GM12878 (cell line): ENCODE data around the gene MYOC. TPM values are rescaled to one million over a fixed set of nuclear protein-coding genes. Genes with fewer than 3 reads are reported as not detected.

Experiments used
- ATAC-seq: fragments of 200-7000 bp; cut with Tn5 transposase; 3 replicates; pipeline ENCODE4 v1.9.1; 2020; ENCODE audit warnings: mild to moderate bottlenecking, moderate library complexity
- BruUV-seq: library from RNA; stranded (reverse); fragments of 400-500 nt; replicated peaks from 2 replicates; lab custom pipeline; 2021; lab: Mats Ljungman, UMichigan
- CTCF ChIA-PET: fragments of 300-600 bp; sonication (Branson Sonifier 250); formaldehyde crosslinking; extraction: SDS; loops from one replicate; lab custom pipeline; 2021; ENCODE audit warnings: inconsistent platforms; lab: Yijun Ruan, JAX
- POLR2A ChIA-PET: fragments of 350-600 bp; formaldehyde crosslinking; extraction: SDS; loops from one replicate; lab custom pipeline; 2021; ENCODE audit warnings: inconsistent platforms; lab: Charles Lee
- RAD21 ChIA-PET: fragments of 300-600 bp; sonication (Branson Sonifier 250); formaldehyde crosslinking; loops from one replicate; lab custom pipeline; 2023; ENCODE audit warnings: antibody characterized with exemption; ENCODE audit not compliant: unreplicated experiment; lab: Charles Lee
- SMC1A ChIA-PET: fragments of 300-600 bp; sonication (Branson Sonifier 250); formaldehyde crosslinking; loops from one replicate; lab custom pipeline; 2023; ENCODE audit not compliant: unreplicated experiment, uncharacterized antibody; lab: Charles Lee
- DNase-seq: peaks from one replicate; pipeline ENCODE4 v3.0.0-alpha.2; 2011; ENCODE audit warnings: low read depth, low spot score
- FAIRE-seq: peaks from 3 replicates; lab custom pipeline; 2011; peaks lifted over from hg19 to GRCh38; lab: Jason Lieb, UNC
- H2AFZ ChIP-seq: 2 replicates; pipeline ENCODE4 v1.6.0; 2011; ENCODE audit warnings: low read depth, low read length, control low read depth; ENCODE audit not compliant: control insufficient read depth
- H3K27ac ChIP-seq: 2 replicates; pipeline ENCODE4 v1.5.1; 2011; ENCODE audit warnings: control low read depth; ENCODE audit not compliant: control insufficient read depth, insufficient read depth
- H3K27me3 ChIP-seq, 2 experiments: replicated peaks in 1 of 2; 2 replicates each; pipeline versions ENCODE4 v1.6.0 to v1.6.1; 2011; ENCODE audit warnings: low read length in 1 of 2; ENCODE audit not compliant: control insufficient read depth in 2 of 2, insufficient read depth in 2 of 2
- H3K36me3 ChIP-seq, 2 experiments: 2 replicates each; pipeline ENCODE4 v1.5.1; 2011; ENCODE audit warnings: low read length in 1 of 2; ENCODE audit not compliant: control insufficient read depth in 2 of 2, insufficient read depth in 2 of 2
- H3K4me1 ChIP-seq: 2 replicates; pipeline ENCODE4 v1.6.1; 2011; ENCODE audit warnings: mild to moderate bottlenecking, low read length, moderate library complexity, mixed read lengths; ENCODE audit not compliant: control insufficient read depth, insufficient read depth
- H3K4me2 ChIP-seq: 2 replicates; pipeline ENCODE4 v1.6.0; 2011; ENCODE audit warnings: control low read depth; ENCODE audit not compliant: control insufficient read depth, insufficient read depth
- H3K4me3 ChIP-seq: fragments of 200-600 bp; sonication (generic); 2 replicates; pipeline ENCODE4 v1.5.1; 2016
- H3K79me2 ChIP-seq: 2 replicates; pipeline ENCODE4 v1.6.0; 2011; ENCODE audit warnings: low read length; ENCODE audit not compliant: control insufficient read depth, insufficient read depth
- H3K9ac ChIP-seq: 2 replicates; pipeline ENCODE4 v1.8.0; 2011; ENCODE audit warnings: low read length, control low read depth, mixed read lengths; ENCODE audit not compliant: control insufficient read depth, insufficient read depth
- H3K9me3 ChIP-seq: replicated peaks from 3 replicates; pipeline ENCODE4 v1.5.1; 2011; ENCODE audit warnings: mild to moderate bottlenecking, low read length; ENCODE audit not compliant: control insufficient read depth, insufficient read depth
- H4K20me1 ChIP-seq: 2 replicates; pipeline ENCODE4 v1.6.0; 2011; ENCODE audit not compliant: control insufficient read depth, insufficient read depth
- BHLHE40 ChIP-seq, 2 experiments: fragments of 450-650 bp in 1 of 2; IDR thresholded peaks; 2 replicates each; pipeline ENCODE4 v1.6.1; 2011 to 2017; ENCODE audit warnings: low read depth in 2 of 2, borderline replicate concordance in 1 of 2, improper control_type of control experiment in 1 of 2, low read length in 1 of 2, mild to moderate bottlenecking in 1 of 2
- CREB1 ChIP-seq: IDR thresholded peaks from 2 replicates; pipeline ENCODE4 v1.6.1; 2012; ENCODE audit warnings: low read depth, mild to moderate bottlenecking, inconsistent platforms
- E2F4 ChIP-seq: IDR thresholded peaks from 2 replicates; pipeline ENCODE4 v1.6.1; 2012; ENCODE audit warnings: low read depth, low read length, improper control_type of control experiment
- IKZF2 ChIP-seq, 2 experiments: fragments of 450-650 bp; IDR thresholded peaks; 2 replicates each; pipeline ENCODE4 v1.6.1; 2017; ENCODE audit warnings: mild to moderate bottlenecking in 2 of 2, moderate library complexity in 2 of 2
- NKRF ChIP-seq: fragments of 450-650 bp; conservative IDR thresholded peaks from 2 replicates; pipeline ENCODE4 v1.6.1; 2017; ENCODE audit warnings: mild to moderate bottlenecking, moderate library complexity
- PML ChIP-seq: IDR thresholded peaks from 2 replicates; pipeline ENCODE4 v1.6.1; 2012; ENCODE audit warnings: low read length, inconsistent platforms
- RELA ChIP-seq: fragments of 450-650 bp; IDR thresholded peaks from 2 replicates; pipeline ENCODE4 v1.8.0; 2014; ENCODE audit warnings: borderline replicate concordance; ENCODE audit not compliant: partially characterized antibody
- RFX5 ChIP-seq: IDR thresholded peaks from 2 replicates; pipeline ENCODE4 v1.6.1; 2011; ENCODE audit warnings: low read depth, low read length, improper control_type of control experiment
- SMARCA5 ChIP-seq: fragments of 450-650 bp; IDR thresholded peaks from 2 replicates; pipeline ENCODE4 v1.6.1; 2017; ENCODE audit warnings: mild to moderate bottlenecking
- SMC3 ChIP-seq: IDR thresholded peaks from 2 replicates; pipeline ENCODE4 v1.6.1; 2011; ENCODE audit warnings: low read length, improper control_type of control experiment, borderline replicate concordance
- TARDBP ChIP-seq: IDR thresholded peaks from 2 replicates; pipeline ENCODE4 v1.6.1; 2016; ENCODE audit warnings: borderline replicate concordance
- USF2 ChIP-seq: IDR thresholded peaks from 2 replicates; pipeline ENCODE4 v1.6.1; 2011; ENCODE audit warnings: low read depth, low read length, improper control_type of control experiment, borderline replicate concordance
- ZNF217 ChIP-seq: fragments of 450-650 bp; IDR thresholded peaks from 2 replicates; pipeline ENCODE4 v1.6.1; 2017; ENCODE audit warnings: antibody characterized with exemption, mild to moderate bottlenecking
- ZNF592 ChIP-seq: fragments of 450-650 bp; IDR thresholded peaks from 2 replicates; pipeline ENCODE4 v1.6.1; 2017; ENCODE audit warnings: mild to moderate bottlenecking, moderate library complexity
- ZZZ3 ChIP-seq: IDR thresholded peaks from 2 replicates; pipeline ENCODE4 v1.6.1; 2011; ENCODE audit warnings: low read depth; ENCODE audit not compliant: control insufficient read depth, insufficient read length
- WGBS: methylation state at CpG from one replicate; pipeline ENCODE4 v1.1.6; 2016; ENCODE audit warnings: low lambda C conversion rate; ENCODE audit not compliant: insufficient replicate concordance, insufficient coverage; ENCODE audit errors: missing lambda C conversion rate; 5-methylcytosine and 5-hydroxymethylcytosine counted together
- in situ Hi-C: fragments of 300-500 bp; cut with MboI; formaldehyde crosslinking; loops from 9 replicates; pipeline ENCODE4 v1.14.3; 2018; ENCODE audit warnings: mixed read lengths
- intact Hi-C: fragments of 100-400 bp; cut with micrococcal nuclease; formaldehyde crosslinking; loops from one replicate; pipeline ENCODE4 v1.14.2; 2022; ENCODE audit not compliant: unreplicated experiment
- polyA plus RNA-seq, 11 experiments: library from polyadenylated mRNA; depleted of rRNA in 4 of 11; unstranded in 6 of 11; stranded (reverse) in 5 of 11; fragments of >200 nt; fragmentation: Nextera tagmentation in 4 of 11; fragmentation: Illumina TruSeq in 1 of 11; extraction: Ambion mirVana in 4 of 11; extraction: Trizol in 1 of 11; gene quantifications; 1 replicate in 1 of 11; 2 replicates in 10 of 11; pipeline versions ENCODE4 v1.2.1 to v1.2.3, GENCODE V29; 2011 to 2016; ENCODE audit warnings: inconsistent platforms in 2 of 11, missing spikeins in 2 of 11, low read depth in 1 of 11
- total RNA-seq, 4 experiments: library from RNA; depleted of rRNA in 3 of 4; stranded (reverse); fragments of >200 nt in 3 of 4; fragmentation: Illumina TruSeq in 1 of 4; extraction: Trizol in 1 of 4; gene quantifications; 2 replicates each; pipeline versions ENCODE4 v1.2.1 to v1.2.3, GENCODE V29; 2013 to 2021

MYOC gene
- total and polyA plus RNA-seq, 10 of the 15 experiments (the other 5 are each of a cell fraction or from before 2014, with no cell fraction given), result not detected

GRCh38 chr1:171644805-171645483 lies 7.5 kb downstream of the MYOC start:
- in situ Hi-C loops (loop anchor here (5.0 kb wide), 1 partner anchor 337 kb away; no protein-coding TSS in a partner anchor), intact Hi-C loops (loop anchor here (2.0 to 10.0 kb wide), 3 partner anchors 38 to 140 kb away; partner anchors contain the start of gene METTL13)
- no peaks in the 10 kb centered on the region for H3K4me1 ChIP-seq
- TF ChIP-seq IKZF2 (IDR thresholded peaks at IDR 0.05), result 0 out of 4 replicates have a peak, but pooled peaks of 1 of the 2 experiments have one; percentile 11
- TF ChIP-seq ZNF217, result peak; percentile 90
- 0 out of 2 replicates have a peak, but pooled peaks have one; percentile 29 for TF ChIP-seq NKRF
- no peak for TF ChIP-seq CREB1
- no peak for TF ChIP-seq ZNF592
- peak; percentile 67 for TF ChIP-seq SMC3
- no peak for TF ChIP-seq BHLHE40 (IDR thresholded peaks at IDR 0.05; ENCODE audit: borderline replicate concordance in 1 of 2, low read depth in 2 of 2, low read length in 1 of 2)
- no peak for TF ChIP-seq PML
- no peak for TF ChIP-seq E2F4
- TF ChIP-seq RFX5, result no peak
- no peak for TF ChIP-seq TARDBP
- no peak for TF ChIP-seq ZZZ3
- TF ChIP-seq SMARCA5, result peak; percentile 96
- TF ChIP-seq USF2, result no peak
- no peak for TF ChIP-seq RELA

More at GRCh38 chr1:171644805-171645483, 7.5 kb downstream of the MYOC start:
- DNase-seq (peak; percentile 49), FAIRE-seq (peak; percentile 76), ATAC-seq (peak; percentile 91)
- 6% methylated on average over 15 of the region's 15 CpGs for WGBS
- Histone ChIP-seq H3K36me3 (no peaks in the 10 kb centered on the region), H3K4me3 (no peak overlapping the region), H3K4me2 (no peak overlapping the region), H3K27me3 (no peaks in the 10 kb centered on the region), H3K27ac (no peak overlapping the region), H3K79me2 (no peaks in the 10 kb centered on the region), H3K9me3 (no peaks in the 10 kb centered on the region), H2AFZ (no peak overlapping the region), H3K9ac (no peak overlapping the region), H4K20me1 (no peaks in the 10 kb centered on the region; the same call in 1 of the 2 replicates)
- RAD21 ChIA-PET, result interaction anchor here (0.6 to 3.8 kb wide), 31 partner anchors 11 to 357 kb away, joined by 3 to 22 read pairs (median 5); partner anchors contain the start of genes MYOCOS, PRRC2C and VAMP4
- SMC1A ChIA-PET, result interaction anchor here (0.8 to 4.8 kb wide), 40 partner anchors 10 to 341 kb away, joined by 3 to 49 read pairs (median 6); partner anchors contain the start of genes MYOCOS, PRRC2C and VAMP4
- CTCF ChIA-PET, result interaction anchor here (0.7 to 7.5 kb wide), 57 partner anchors 9 to 755 kb away, joined by 3 to 85 read pairs (median 5); partner anchors contain the start of genes METTL13, MYOC, MYOCOS and PRRC2C
- no TSS peak for BruUV-seq
- POLR2A ChIA-PET, result interaction anchor here (0.8 to 2.1 kb wide), 5 partner anchors 10 to 160 kb away, joined by 3 to 8 read pairs (median 4); partner anchors contain the start of gene PRRC2C
